IPS-15b (cell line): ENCODE measurements around the gene FCGBP.
"Not testable (repeated sequence)": the region's sequence is repeated elsewhere in the genome, so short reads cannot be mapped to it uniquely, and the experiment has no call there.

ENCODE experiments used
- H3K27me3 ChIP-seq: one replicate; pipeline ENCODE4 v1.6.1; 2013; ENCODE audit warnings: low read length; ENCODE audit not compliant: control insufficient read depth, insufficient read depth
- H3K36me3 ChIP-seq: one replicate; pipeline ENCODE4 v1.6.1; 2013; ENCODE audit warnings: low read length; ENCODE audit not compliant: control insufficient read depth, insufficient read depth
- H3K4me1 ChIP-seq: one replicate; pipeline ENCODE4 v1.6.1; 2013; ENCODE audit warnings: mild to moderate bottlenecking, low read length; ENCODE audit not compliant: control insufficient read depth, insufficient read depth
- H3K4me3 ChIP-seq: one replicate; pipeline ENCODE4 v1.5.1; 2013; ENCODE audit warnings: low read depth, low read length
- H3K9ac ChIP-seq: one replicate; pipeline ENCODE4 v1.6.1; 2013; ENCODE audit warnings: low read depth, mild to moderate bottlenecking, low read length
- H3K9me3 ChIP-seq: one replicate; pipeline ENCODE4 v1.6.1; 2013; ENCODE audit warnings: mild to moderate bottlenecking, low read length; ENCODE audit not compliant: control insufficient read depth, insufficient read depth

FCGBP gene

DNA sequence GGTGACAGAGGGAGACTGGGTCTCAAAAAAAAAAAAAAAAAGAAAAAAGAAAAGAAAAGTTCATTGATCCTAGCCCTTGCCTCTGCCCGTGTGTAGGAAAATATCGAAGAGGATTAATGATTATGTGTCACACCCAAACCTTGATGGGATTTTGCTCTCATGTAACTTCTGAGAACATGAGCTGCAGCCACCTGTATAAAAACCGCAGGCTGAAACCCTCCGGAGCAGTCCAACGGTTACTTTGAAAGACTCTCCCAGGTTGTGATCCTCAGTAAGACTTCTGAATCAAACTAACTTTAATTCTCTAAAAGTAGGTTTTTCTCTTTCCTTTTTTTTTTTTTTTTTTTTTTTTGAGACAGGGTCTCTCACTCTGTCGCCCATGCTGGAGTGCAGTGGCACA lies 32.2 kb upstream of the FCGBP start:
- no peak overlapping the region for H3K9ac ChIP-seq
- no peaks in the 10 kb centered on the region for H3K27me3 ChIP-seq
- no peaks in the 10 kb centered on the region for H3K9me3 ChIP-seq
- H3K36me3 ChIP-seq, result no peaks in the 10 kb centered on the region
- no peak overlapping the region for H3K4me3 ChIP-seq
- no peaks in the 10 kb centered on the region for H3K4me1 ChIP-seq

DNA sequence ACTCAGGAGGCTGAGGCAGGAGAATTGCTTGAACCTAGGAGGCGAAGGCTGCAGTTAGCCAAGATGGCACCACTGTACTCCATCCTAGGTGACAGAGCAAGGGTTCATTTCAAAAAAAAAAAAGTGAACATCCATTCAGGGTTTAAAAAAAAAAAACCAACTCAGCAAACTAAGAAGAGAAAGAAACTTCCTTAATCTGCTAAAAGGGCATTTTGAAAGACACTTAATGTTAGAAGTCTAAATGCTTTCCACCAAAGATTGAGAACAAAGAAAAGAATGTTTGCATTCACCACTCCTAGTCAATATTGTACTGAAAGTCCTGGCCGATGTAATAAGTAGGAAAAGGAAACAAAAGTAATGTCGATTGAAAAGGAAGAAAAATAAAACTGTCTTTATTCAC lies 29.5 kb upstream of the FCGBP start:
- Histone ChIP-seq H3K36me3 (no peaks in the 10 kb centered on the region), H3K4me3 (no peak overlapping the region), H3K9ac (no peak overlapping the region), H3K9me3 (no peaks in the 10 kb centered on the region), H3K4me1 (peaks cover 15% of the 10 kb centered on the region), H3K27me3 (no peaks in the 10 kb centered on the region)

DNA sequence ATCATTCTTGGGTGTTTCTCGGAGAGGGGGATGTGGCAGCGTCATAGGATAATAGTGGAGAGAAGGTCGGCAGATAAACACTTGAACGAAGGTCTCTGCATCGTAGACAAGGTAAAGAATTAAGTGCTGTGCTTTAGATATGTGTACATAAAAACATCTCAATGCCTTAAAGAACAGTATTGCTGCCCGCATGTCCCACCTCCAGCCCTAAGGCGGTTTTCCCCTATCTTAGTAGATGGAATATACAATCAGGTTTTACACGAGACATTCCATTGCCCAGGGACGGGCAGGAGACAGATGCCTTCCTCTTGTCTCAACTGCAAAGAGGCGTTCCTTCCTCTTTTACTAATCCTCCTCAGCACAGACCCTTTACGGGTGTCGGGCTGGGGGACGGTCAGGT lies 25.0 kb upstream of the FCGBP start:
- H3K4me1 ChIP-seq, result peaks cover 16% of the 10 kb centered on the region

DNA sequence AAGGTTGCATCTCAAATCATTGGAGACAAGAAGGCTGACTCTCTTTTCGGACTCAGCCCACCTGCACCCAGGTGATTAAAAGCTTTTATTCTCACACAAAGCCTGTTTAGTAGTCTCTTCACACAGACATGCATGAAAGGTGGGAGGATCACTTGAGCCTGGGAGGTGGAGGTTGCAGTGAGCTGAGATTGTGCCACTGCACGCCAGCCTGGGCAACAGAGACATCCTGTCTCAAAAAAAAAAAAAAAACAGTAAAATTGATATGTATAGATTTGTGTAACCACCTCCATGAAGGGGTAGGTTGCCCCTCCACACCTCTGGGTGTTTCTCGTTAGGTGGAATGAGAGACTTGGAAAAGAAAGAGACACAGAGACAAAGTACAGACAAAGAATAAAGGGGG lies 24.5 kb upstream of the FCGBP start:
- not testable (repeated sequence) for H3K27me3 ChIP-seq, H3K9ac ChIP-seq, H3K36me3 ChIP-seq, H3K9me3 ChIP-seq, H3K4me3 ChIP-seq
- peaks cover 16% of the 10 kb centered on the region for H3K4me1 ChIP-seq

More for the DNA sequence above, 25.0 kb upstream of the FCGBP start:
- not testable (repeated sequence) for H3K36me3 ChIP-seq, H3K27me3 ChIP-seq, H3K9me3 ChIP-seq, H3K9ac ChIP-seq, H3K4me3 ChIP-seq

- H3K9me3 ChIP-seq, H3K27me3 ChIP-seq, H3K36me3 ChIP-seq, H3K9ac ChIP-seq, H3K4me3 ChIP-seq: not testable (repeated sequence)
- H3K4me1 ChIP-seq, result peaks cover 16% of the 10 kb centered on the region
These were observed 23.5 kb upstream of the FCGBP start for GRCh38 chr19:39957886-39958285.

DNA sequence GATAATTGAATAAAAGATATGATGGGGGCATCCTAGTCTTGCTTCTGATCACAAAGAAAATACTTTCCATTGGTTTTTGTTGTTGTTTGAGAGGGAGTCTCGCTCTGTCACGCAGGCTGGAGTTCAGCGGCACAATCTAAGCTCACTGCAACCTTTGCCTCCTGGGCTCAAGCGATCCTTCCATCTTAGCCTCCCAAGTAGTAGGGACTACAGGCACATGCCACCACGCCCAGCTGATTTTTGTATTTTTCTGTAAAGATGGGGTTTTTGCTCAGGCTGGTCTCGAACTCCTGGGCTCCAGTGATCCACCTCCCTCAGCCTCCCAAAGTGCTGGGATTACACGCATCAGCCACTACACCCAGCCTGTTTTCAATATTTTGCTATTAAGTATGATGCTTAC lies 19.5 kb upstream of the FCGBP start:
- Histone ChIP-seq H3K9me3 (no peaks in the 10 kb centered on the region), H3K4me1 (peaks cover under 1% of the 10 kb centered on the region), H3K27me3 (no peaks in the 10 kb centered on the region), H3K9ac (no peak overlapping the region), H3K4me3 (no peak overlapping the region), H3K36me3 (no peaks in the 10 kb centered on the region)

- Histone ChIP-seq H3K9me3 (no peaks in the 10 kb centered on the region), H3K27me3 (no peaks in the 10 kb centered on the region), H3K4me1 (no peaks in the 10 kb centered on the region), H3K9ac (no peak overlapping the region), H3K4me3 (no peak overlapping the region), H3K36me3 (no peaks in the 10 kb centered on the region)
These were observed 17.3 kb upstream of the FCGBP start for GRCh38 chr19:39951686-39952085.

DNA sequence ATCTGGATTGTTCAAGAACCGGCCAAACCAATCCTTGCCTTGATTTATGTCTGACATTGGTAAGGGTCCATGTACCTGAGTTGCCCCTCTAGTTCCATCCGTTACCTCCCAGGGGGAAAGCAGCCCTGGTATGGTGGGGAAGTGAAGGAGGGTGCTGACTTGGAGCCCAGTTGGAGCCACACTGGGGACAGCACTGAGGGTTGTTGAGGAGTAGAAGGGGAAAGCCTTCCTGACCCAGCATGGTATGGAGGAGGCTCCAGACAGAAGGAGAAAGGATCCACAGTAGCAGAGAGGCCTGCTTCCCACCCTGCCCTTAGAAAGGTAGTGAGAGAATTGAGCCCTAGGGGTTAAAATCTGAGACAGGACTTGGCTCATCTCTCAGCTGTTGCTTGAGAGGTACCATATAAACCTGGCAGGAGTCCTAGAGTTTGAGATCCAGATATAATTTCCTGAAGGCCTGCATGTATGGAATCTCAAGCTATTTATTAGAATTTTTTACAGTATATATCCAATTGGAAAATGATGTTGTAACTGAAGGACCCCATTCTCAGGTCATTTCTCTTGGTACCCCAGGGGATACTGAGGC lies 16.7 kb upstream of the FCGBP start:
- Histone ChIP-seq H3K27me3 (no peaks in the 10 kb centered on the region), H3K9me3 (no peaks in the 10 kb centered on the region), H3K4me3 (no peak overlapping the region), H3K36me3 (no peaks in the 10 kb centered on the region), H3K4me1 (no peaks in the 10 kb centered on the region), H3K9ac (no peak overlapping the region)

DNA sequence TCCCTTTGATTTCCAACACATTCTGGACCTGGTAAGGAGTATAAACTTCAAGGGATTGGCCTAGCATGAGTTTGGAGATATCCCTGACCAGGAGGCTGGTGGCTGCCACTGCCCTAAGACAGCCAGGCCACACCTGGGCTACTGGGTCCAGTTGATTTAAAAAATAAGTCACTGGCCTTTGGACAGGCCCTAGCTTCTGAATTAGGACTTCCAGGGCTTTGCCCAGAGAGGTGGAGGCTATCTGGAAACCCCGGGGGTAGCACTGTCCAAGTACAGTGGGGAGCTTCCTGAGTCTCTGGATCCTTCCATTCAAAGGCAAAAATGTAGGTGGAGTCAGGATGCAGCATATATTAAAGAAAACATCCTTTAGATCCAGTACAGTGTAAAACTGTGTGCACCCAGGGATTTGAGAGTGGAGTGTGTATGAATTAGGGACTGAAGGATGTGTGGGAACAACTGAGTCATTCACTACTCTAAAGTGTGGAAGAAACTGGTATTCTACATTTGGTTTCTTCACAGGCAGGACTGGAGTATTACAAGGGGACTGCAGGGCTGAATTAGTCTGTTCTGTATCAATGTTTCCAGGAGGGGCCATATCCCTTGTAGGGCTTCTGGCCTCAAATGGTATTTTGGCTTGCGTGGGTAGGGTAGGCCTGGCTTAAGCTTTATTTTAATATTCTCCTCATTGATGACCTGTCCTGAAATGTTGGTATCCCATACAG lies 14.8 kb upstream of the FCGBP start:
- Histone ChIP-seq H3K36me3 (no peaks in the 10 kb centered on the region), H3K9ac (no peak overlapping the region), H3K4me3 (no peak overlapping the region), H3K27me3 (no peaks in the 10 kb centered on the region), H3K4me1 (no peaks in the 10 kb centered on the region), H3K9me3 (no peaks in the 10 kb centered on the region)

DNA sequence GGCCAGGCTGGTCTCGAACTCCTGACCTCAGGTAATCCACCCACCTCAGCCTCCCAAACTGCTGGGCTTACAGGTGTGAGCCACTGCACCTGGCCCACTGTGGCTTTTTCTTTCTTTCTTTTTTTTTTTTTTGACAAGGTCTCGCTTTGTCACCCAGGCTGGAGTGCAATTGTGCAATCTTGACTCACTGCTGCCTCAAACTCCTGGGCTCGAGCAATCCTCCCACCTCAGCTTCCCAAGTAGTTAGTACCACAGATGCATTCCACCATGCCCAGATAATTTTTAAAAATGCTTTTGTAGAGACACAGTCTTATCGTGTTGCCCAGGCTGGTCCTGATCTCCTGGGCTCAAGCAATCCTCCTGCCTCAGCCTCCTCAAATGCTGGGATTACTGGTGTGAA lies 12.1 kb upstream of the FCGBP start:
- no peak overlapping the region for H3K4me3 ChIP-seq
- no peaks in the 10 kb centered on the region for H3K9me3 ChIP-seq
- H3K4me1 ChIP-seq, result no peaks in the 10 kb centered on the region
- H3K9ac ChIP-seq, result no peak overlapping the region
- H3K27me3 ChIP-seq, result no peaks in the 10 kb centered on the region
- H3K36me3 ChIP-seq, result no peaks in the 10 kb centered on the region

DNA sequence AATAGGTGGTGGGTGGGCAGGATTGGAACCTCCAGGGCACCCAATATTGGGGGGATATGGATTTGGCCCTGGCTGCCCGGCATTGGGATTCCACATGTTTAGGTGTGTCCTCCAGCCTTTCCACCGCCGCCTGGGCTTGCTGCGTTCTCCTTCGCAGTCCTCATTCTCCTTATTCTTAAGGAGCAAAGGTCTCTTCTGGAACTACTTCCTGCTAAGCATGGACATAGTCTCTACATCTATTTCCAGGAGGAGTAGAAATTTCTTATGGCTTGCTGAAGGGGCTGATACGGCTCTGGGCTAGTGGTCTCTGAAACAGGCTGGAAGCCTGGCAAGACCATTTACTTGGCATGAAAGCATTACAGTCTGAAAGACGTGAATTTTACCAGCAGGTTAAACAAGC lies 9.2 kb upstream of the FCGBP start:
- Histone ChIP-seq H3K9me3 (no peaks in the 10 kb centered on the region), H3K36me3 (no peaks in the 10 kb centered on the region), H3K27me3 (no peaks in the 10 kb centered on the region), H3K4me3 (no peak overlapping the region), H3K9ac (no peak overlapping the region), H3K4me1 (no peaks in the 10 kb centered on the region)

DNA sequence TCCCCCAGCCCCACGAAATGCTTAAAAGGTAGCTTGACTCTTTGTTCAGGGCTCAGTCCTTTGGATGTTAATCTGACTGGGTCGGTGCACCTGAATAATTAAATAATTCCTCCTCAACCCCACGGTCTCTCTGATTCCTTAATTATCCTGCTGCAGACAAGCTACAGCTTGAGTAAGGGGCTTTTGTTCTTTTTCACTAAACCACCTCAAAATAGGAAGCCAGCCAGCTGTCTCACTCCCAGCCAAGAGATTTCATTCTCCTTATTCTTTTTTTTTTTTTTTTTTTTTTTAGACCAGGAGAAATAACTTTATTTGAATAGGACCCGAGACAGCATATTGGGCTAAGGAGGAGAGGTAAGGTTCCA lies 7.9 kb upstream of the FCGBP start:
- Histone ChIP-seq H3K4me1 (no peaks in the 10 kb centered on the region), H3K4me3 (no peak overlapping the region), H3K36me3 (no peaks in the 10 kb centered on the region), H3K27me3 (no peaks in the 10 kb centered on the region), H3K9ac (no peak overlapping the region), H3K9me3 (no peaks in the 10 kb centered on the region)
